HEK293 (cell line): ENCODE results near the gene C1orf115.

Source experiments
- CTCF ChIA-PET: fragments of 350-600 bp; formaldehyde crosslinking; extraction: SDS; loops from one replicate; lab custom pipeline; 2021; ENCODE audit warnings: antibody characterized with exemption; lab: Yijun Ruan, JAX
- POLR2A ChIA-PET: fragments of 300-600 bp; formaldehyde crosslinking; extraction: SDS; loops from one replicate; lab custom pipeline; 2020; ENCODE audit warnings: antibody characterized with exemption, inconsistent platforms; lab: Yijun Ruan, JAX
- H3K27ac ChIP-seq: fragments of 200-500 bp; sonication (Bioruptor generic); 2 replicates; pipeline ENCODE4 v1.5.1; 2014; ENCODE audit warnings: low read depth, low read length, control low read depth, inconsistent platforms; ENCODE audit errors: extremely low read depth
- H3K36me3 ChIP-seq, 2 experiments: fragments of 200-500 bp in 1 of 2; sonication (Bioruptor generic) in 1 of 2; 1 replicate in 1 of 2; 2 replicates in 1 of 2; pipeline ENCODE4 v1.5.1; 2014 to 2017; ENCODE audit warnings: inconsistent platforms in 2 of 2, low read length in 2 of 2; ENCODE audit not compliant: control insufficient read depth in 2 of 2, insufficient read depth in 1 of 2
- H3K4me1 ChIP-seq: fragments of 200-500 bp; sonication (Bioruptor generic); 2 replicates; pipeline ENCODE4 v1.5.1; 2014; ENCODE audit warnings: mild to moderate bottlenecking, low read length, inconsistent platforms; ENCODE audit not compliant: control insufficient read depth, insufficient read depth
- H3K4me3 ChIP-seq: 2 replicates; pipeline ENCODE4 v1.5.1; 2011; ENCODE audit warnings: low read depth, mild to moderate bottlenecking, control low read depth, low read length, moderate library complexity
- H3K9me3 ChIP-seq: fragments of 200-500 bp; sonication (Bioruptor generic); 2 replicates; pipeline ENCODE4 v1.5.1; 2014; ENCODE audit warnings: low read depth, low read length, inconsistent platforms; ENCODE audit not compliant: control insufficient read depth, insufficient read depth
- BCL11A ChIP-seq: fragments of 450-650 bp; formaldehyde crosslinking; IDR thresholded peaks from 2 replicates; pipeline ENCODE4 v1.5.1; 2016; ENCODE audit warnings: low read depth, missing biosample characterization, missing genetic modification characterization
- BCL6B ChIP-seq: fragments of 450-650 bp; formaldehyde crosslinking; IDR thresholded peaks from 2 replicates; pipeline ENCODE4 v1.5.1; 2017; ENCODE audit warnings: missing biosample characterization, missing genetic modification characterization
- OVOL3 ChIP-seq: fragments of 450-650 bp; formaldehyde crosslinking; IDR thresholded peaks from 2 replicates; pipeline ENCODE4 v1.5.1; 2016; ENCODE audit warnings: missing biosample characterization, missing genetic modification characterization
- SP7 ChIP-seq: fragments of 450-650 bp; formaldehyde crosslinking; IDR thresholded peaks from 2 replicates; pipeline ENCODE4 v1.5.1; 2016; ENCODE audit warnings: missing biosample characterization, missing genetic modification characterization
- YY2 ChIP-seq: fragments of 450-650 bp; formaldehyde crosslinking; IDR thresholded peaks from 2 replicates; pipeline ENCODE4 v1.5.1; 2016; ENCODE audit warnings: missing biosample characterization, missing genetic modification characterization
- ZBTB17 ChIP-seq: fragments of 450-650 bp; formaldehyde crosslinking; IDR thresholded peaks from 2 replicates; pipeline ENCODE4 v1.5.1; 2016; ENCODE audit warnings: missing biosample characterization, missing genetic modification characterization
- ZBTB20 ChIP-seq: fragments of 450-650 bp; formaldehyde crosslinking; IDR thresholded peaks from 2 replicates; pipeline ENCODE4 v1.5.1; 2016; ENCODE audit warnings: missing biosample characterization, missing genetic modification characterization
- ZFP41 ChIP-seq: fragments of 450-650 bp; formaldehyde crosslinking; IDR thresholded peaks from 2 replicates; pipeline ENCODE4 v1.5.1; 2016; ENCODE audit warnings: missing biosample characterization, missing genetic modification characterization, borderline replicate concordance
- ZNF214 ChIP-seq: fragments of 450-650 bp; formaldehyde crosslinking; IDR thresholded peaks from 2 replicates; pipeline ENCODE4 v1.5.1; 2017; ENCODE audit warnings: missing biosample characterization, mild to moderate bottlenecking, missing genetic modification characterization, borderline replicate concordance
- ZNF221 ChIP-seq: fragments of 450-650 bp; formaldehyde crosslinking; IDR thresholded peaks from 2 replicates; pipeline ENCODE4 v1.5.1; 2017; ENCODE audit warnings: missing biosample characterization, missing genetic modification characterization, borderline replicate concordance
- ZNF24 ChIP-seq: fragments of 450-650 bp; formaldehyde crosslinking; IDR thresholded peaks from 2 replicates; pipeline ENCODE4 v1.5.1; 2016; ENCODE audit warnings: missing biosample characterization, missing genetic modification characterization
- ZNF366 ChIP-seq: fragments of 450-650 bp; formaldehyde crosslinking; conservative IDR thresholded peaks from 2 replicates; pipeline ENCODE4 v1.5.1; 2016; ENCODE audit warnings: missing biosample characterization, missing genetic modification characterization
- ZNF48 ChIP-seq: fragments of 450-650 bp; formaldehyde crosslinking; IDR thresholded peaks from 2 replicates; pipeline ENCODE4 v1.5.1; 2016; ENCODE audit warnings: missing biosample characterization, missing genetic modification characterization
- ZNF488 ChIP-seq: fragments of 450-650 bp; formaldehyde crosslinking; IDR thresholded peaks from 2 replicates; pipeline ENCODE4 v1.5.1; 2016; ENCODE audit warnings: missing biosample characterization, missing genetic modification characterization
- ZNF501 ChIP-seq: fragments of 450-650 bp; formaldehyde crosslinking; IDR thresholded peaks from 2 replicates; pipeline ENCODE4 v1.5.1; 2016; ENCODE audit warnings: missing biosample characterization, missing genetic modification characterization
- ZNF549 ChIP-seq: fragments of 450-650 bp; IDR thresholded peaks from 2 replicates; pipeline ENCODE4 v1.5.1; 2018; ENCODE audit warnings: missing biosample characterization, missing genetic modification characterization, mild to moderate bottlenecking, inconsistent platforms, moderate library complexity
- ZNF585B ChIP-seq: fragments of 450-650 bp; formaldehyde crosslinking; IDR thresholded peaks from 2 replicates; pipeline ENCODE4 v1.5.1; 2016; ENCODE audit warnings: missing biosample characterization, missing genetic modification characterization
- ZNF654 ChIP-seq: fragments of 450-650 bp; formaldehyde crosslinking; IDR thresholded peaks from 2 replicates; pipeline ENCODE4 v1.5.1; 2016; ENCODE audit warnings: low read depth, missing biosample characterization, missing genetic modification characterization
- ZNF677 ChIP-seq: fragments of 450-650 bp; IDR thresholded peaks from 2 replicates; pipeline ENCODE4 v1.5.0; 2018; ENCODE audit warnings: missing biosample characterization, mild to moderate bottlenecking, missing genetic modification characterization, moderate library complexity
- ZNF692 ChIP-seq: fragments of 450-650 bp; formaldehyde crosslinking; IDR thresholded peaks from 2 replicates; pipeline ENCODE4 v1.5.1; 2016; ENCODE audit warnings: missing biosample characterization, missing genetic modification characterization
- ZNF701 ChIP-seq: fragments of 450-650 bp; formaldehyde crosslinking; IDR thresholded peaks from 2 replicates; pipeline ENCODE4 v1.5.1; 2016; ENCODE audit warnings: missing biosample characterization, missing genetic modification characterization
- ZNF776 ChIP-seq: fragments of 450-650 bp; formaldehyde crosslinking; IDR thresholded peaks from 2 replicates; pipeline ENCODE4 v1.5.0; 2017; ENCODE audit warnings: missing biosample characterization, missing genetic modification characterization, borderline replicate concordance
- ZNF791 ChIP-seq: fragments of 450-650 bp; formaldehyde crosslinking; IDR thresholded peaks from 2 replicates; pipeline ENCODE4 v1.5.1; 2016; ENCODE audit warnings: missing biosample characterization, missing genetic modification characterization
- ZNF830 ChIP-seq: fragments of 450-650 bp; IDR thresholded peaks from 2 replicates; pipeline ENCODE4 v1.5.0; 2018; ENCODE audit warnings: missing biosample characterization, missing genetic modification characterization, low read depth, mild to moderate bottlenecking, moderate library complexity
- ZNF843 ChIP-seq: fragments of 450-650 bp; formaldehyde crosslinking; IDR thresholded peaks from 2 replicates; pipeline ENCODE4 v1.5.1; 2016; ENCODE audit warnings: missing biosample characterization, missing genetic modification characterization
- ZSCAN16 ChIP-seq: fragments of 450-650 bp; formaldehyde crosslinking; IDR thresholded peaks from 2 replicates; pipeline ENCODE4 v1.5.1; 2016; ENCODE audit warnings: missing biosample characterization, missing genetic modification characterization

Gene C1orf115

DNA sequence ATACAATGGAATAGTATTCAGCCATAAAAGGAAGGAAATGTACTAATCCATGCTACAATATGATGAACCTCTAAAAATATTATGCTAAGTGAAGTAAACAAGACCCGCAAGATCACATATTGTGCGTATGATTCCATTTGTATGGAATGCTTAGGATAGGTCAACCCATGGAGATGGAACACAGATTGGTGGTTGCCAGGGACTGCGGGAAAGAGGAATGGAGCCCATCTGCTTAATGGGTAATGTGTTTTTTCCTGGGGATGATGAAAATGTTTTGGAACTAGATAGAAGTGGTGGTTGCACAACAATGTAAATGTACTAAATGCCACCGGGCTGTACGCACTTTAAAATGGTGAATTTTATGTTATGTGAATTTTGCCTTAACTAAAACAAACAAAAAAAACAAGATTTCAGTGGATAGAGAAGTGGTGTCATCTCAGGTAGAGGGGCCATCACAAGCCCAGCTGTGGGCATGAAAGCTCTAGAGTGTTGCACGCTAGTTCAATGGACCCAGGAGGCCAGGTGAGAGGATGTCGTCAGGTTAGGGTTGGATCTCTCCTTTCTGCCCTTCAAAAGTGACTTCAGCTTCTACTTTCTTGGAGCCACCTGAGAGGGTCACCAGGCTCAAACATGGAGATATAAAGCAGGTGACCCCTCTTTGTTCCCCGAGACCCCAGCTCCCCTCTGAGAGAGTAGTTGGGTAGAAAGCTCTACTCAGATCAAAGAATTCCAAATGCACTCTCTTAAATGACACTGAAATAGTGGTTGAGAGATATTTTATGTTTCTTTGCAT lies 2.5 kb downstream of the C1orf115 start (continued):
- TF ChIP-seq ZNF501 (tag by site-specific recombination) (no peak), ZNF692 (tag by site-specific recombination) (no peak), ZBTB20 (no peak), ZNF48 (tag by site-specific recombination) (no peak), ZNF776 (tag by site-specific recombination) (no peak), ZBTB17 (tag by site-specific recombination) (no peak), BCL11A (no peak)

- Histone ChIP-seq H3K4me3 (no peak overlapping the region), H3K27ac (no peak overlapping the region), H3K36me3 (peaks cover 0 to 18% of the 10 kb centered on the region in 2 experiments; a peak in 1 of 3 replicates), H3K9me3 (no peaks in the 10 kb centered on the region), H3K4me1 (peaks cover 2% of the 10 kb centered on the region; the same call in 1 of the 2 replicates)
- CTCF ChIA-PET = interaction anchor here (2.5 kb wide), 1 partner anchor 38 kb away, joined by 12 read pairs; no protein-coding TSS in a partner anchor
- TF ChIP-seq ZNF214 (tag by site-specific recombination) = no peak
- TF ChIP-seq SP7 (tag by site-specific recombination) = no peak
- no peak for TF ChIP-seq BCL6B
- TF ChIP-seq ZNF585B (tag by site-specific recombination) = no peak
- no peak for TF ChIP-seq ZSCAN16
- no peak for TF ChIP-seq ZNF221 (tag by site-specific recombination)
- no peak for TF ChIP-seq ZNF830 (tag by site-specific recombination)
- POLR2A ChIA-PET = no interaction called here
Measured at GRCh38 chr1:220694866-220695382, 4.8 kb downstream of the C1orf115 start.

- peaks cover 0 to 18% of the 10 kb centered on the region in 2 experiments; a peak in 1 of 3 replicates for H3K36me3 ChIP-seq
- no peak for TF ChIP-seq ZNF488 (tag by site-specific recombination)
- TF ChIP-seq ZNF24 (tag by site-specific recombination) = no peak
- no peak for TF ChIP-seq ZNF366 (tag by site-specific recombination)
- TF ChIP-seq ZNF701 (tag by site-specific recombination) = no peak
- TF ChIP-seq ZFP41 = no peak
- TF ChIP-seq YY2 (tag by site-specific recombination) = no peak
- TF ChIP-seq ZNF654 (tag by site-specific recombination) = no peak
- no peak for TF ChIP-seq ZNF843 (tag by site-specific recombination)
- no peak for TF ChIP-seq ZNF677
- TF ChIP-seq OVOL3 (tag by site-specific recombination) = no peak
- TF ChIP-seq ZNF791 (tag by site-specific recombination) = no peak
- no peak for TF ChIP-seq ZNF549
- H3K27ac ChIP-seq = no peak overlapping the region
- POLR2A ChIA-PET = no interaction called here
- CTCF ChIA-PET = no interaction called here
- no peaks in the 10 kb centered on the region for H3K9me3 ChIP-seq
- peaks cover 2% of the 10 kb centered on the region; the same call in 1 of the 2 replicates for H3K4me1 ChIP-seq
- no peak overlapping the region for H3K4me3 ChIP-seq
Measured at GRCh38 chr1:220695426-220695825, 5.3 kb downstream of the C1orf115 start.
